Gastroesophageal sphincter (tissue), 3 donors: ENCODE measurements around the gene RREB1.

Experiments
- EP300 ChIP-seq: sonication (generic); formaldehyde crosslinking; IDR thresholded peaks from one replicate; pipeline ENCODE4 v1.6.1; 2017; ENCODE audit warnings: antibody characterized with exemption, mild to moderate bottlenecking
- POLR2AphosphoS5 ChIP-seq: sonication (generic); formaldehyde crosslinking; IDR thresholded peaks from one replicate; pipeline ENCODE4 v1.6.1; 2017; ENCODE audit warnings: antibody characterized with exemption
- TF ChIP-seq, protein P1 (sequence below), 4 experiments: fragments of 200-600 bp in 2 of 4; fragments of 450-650 bp in 2 of 4; sonication (generic) in 1 of 4; IDR thresholded peaks; one replicate each; pipeline ENCODE4 v1.5.1; 2017 to 2019; ENCODE audit warnings: antibody characterized with exemption in 4 of 4, mild to moderate bottlenecking in 2 of 4, moderate library complexity in 2 of 4

DNA sequence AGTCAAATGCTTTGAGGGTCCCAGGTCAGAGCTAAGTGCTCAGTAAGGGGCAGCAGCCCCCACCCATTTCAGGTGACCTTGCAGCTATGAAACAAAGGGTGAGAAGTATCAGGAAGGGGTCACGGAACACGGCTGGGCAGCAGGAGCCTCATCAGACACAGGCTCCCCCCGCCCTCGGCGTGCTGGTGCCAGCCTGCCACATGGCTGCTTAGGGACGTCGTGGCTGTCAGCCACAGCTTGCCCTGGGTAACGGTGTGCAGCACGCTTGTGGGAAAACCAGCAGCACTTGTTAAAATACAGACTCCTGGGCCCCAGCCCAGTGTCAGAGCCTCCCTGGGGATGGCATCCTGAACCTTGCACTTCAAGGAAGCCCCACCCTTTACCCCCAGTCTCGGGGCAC lies 165.9 kb downstream of the RREB1 start:
- no peak for TF ChIP-seq EP300
- TF ChIP-seq, protein P1, sequence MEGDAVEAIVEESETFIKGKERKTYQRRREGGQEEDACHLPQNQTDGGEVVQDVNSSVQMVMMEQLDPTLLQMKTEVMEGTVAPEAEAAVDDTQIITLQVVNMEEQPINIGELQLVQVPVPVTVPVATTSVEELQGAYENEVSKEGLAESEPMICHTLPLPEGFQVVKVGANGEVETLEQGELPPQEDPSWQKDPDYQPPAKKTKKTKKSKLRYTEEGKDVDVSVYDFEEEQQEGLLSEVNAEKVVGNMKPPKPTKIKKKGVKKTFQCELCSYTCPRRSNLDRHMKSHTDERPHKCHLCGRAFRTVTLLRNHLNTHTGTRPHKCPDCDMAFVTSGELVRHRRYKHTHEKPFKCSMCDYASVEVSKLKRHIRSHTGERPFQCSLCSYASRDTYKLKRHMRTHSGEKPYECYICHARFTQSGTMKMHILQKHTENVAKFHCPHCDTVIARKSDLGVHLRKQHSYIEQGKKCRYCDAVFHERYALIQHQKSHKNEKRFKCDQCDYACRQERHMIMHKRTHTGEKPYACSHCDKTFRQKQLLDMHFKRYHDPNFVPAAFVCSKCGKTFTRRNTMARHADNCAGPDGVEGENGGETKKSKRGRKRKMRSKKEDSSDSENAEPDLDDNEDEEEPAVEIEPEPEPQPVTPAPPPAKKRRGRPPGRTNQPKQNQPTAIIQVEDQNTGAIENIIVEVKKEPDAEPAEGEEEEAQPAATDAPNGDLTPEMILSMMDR (IDR thresholded peaks at IDR 0.05) = no peak
- TF ChIP-seq POLR2AphosphoS5 = no peak
